ENCODE results near the gene SPIB.

SPIB gene

GRCh38 chr19:50431343-50432220 is 12.8 kb downstream of the SPIB start:
- TF ChIP-seq, protein P1, sequence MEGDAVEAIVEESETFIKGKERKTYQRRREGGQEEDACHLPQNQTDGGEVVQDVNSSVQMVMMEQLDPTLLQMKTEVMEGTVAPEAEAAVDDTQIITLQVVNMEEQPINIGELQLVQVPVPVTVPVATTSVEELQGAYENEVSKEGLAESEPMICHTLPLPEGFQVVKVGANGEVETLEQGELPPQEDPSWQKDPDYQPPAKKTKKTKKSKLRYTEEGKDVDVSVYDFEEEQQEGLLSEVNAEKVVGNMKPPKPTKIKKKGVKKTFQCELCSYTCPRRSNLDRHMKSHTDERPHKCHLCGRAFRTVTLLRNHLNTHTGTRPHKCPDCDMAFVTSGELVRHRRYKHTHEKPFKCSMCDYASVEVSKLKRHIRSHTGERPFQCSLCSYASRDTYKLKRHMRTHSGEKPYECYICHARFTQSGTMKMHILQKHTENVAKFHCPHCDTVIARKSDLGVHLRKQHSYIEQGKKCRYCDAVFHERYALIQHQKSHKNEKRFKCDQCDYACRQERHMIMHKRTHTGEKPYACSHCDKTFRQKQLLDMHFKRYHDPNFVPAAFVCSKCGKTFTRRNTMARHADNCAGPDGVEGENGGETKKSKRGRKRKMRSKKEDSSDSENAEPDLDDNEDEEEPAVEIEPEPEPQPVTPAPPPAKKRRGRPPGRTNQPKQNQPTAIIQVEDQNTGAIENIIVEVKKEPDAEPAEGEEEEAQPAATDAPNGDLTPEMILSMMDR (IDR thresholded peaks at IDR 0.05; ENCODE audit: low read depth, low read length): no peak

DNA sequence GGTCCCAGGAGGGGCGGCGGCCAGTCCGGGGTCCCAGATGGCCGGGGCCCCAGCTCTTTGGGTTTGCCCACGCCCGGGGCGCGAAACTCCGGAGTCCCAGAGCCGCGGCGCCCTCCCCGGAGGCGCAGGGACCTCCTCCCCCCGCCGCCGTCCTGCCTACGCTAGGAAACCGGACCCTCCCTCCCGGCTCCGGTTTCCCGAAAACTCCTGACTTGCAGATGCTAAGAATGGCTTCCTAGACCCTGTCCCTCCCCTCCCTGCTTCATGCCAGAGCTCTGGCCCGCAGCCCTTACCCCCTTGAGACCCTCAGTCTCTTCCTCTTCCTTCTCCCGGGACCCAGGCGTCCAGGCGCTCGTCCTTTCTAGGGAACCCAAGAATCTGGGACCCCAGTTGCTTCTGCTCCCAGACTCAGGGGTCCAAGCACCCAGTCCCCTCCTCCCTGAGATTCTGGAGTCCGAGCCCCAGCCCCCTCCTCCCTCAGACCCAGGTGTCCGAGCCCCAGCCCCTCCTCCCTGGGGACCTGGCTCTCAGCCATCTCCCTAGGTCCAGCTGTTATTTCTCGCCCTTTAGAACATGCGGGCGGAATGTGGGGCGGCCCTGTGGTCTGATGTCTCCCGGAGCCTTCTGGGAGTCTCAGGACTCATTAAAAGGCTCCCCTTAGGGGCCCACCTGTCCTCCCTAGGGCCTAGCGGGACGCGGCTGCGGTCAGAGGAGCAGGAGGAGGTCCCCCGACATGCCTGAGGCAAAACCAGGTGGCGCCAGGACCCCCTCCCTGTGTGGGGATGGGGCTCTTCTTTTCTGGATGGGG is 13.7 kb downstream of the SPIB start, which contains the start of gene MYBPC2:
MYBPC2 (plus strand) TSS at position 672 of the 808 bp plus-strand sequence; CDS start at position 734, 62 bp downstream.
- TF ChIP-seq, protein P1 (IDR thresholded peaks at IDR 0.05; ENCODE audit: low read depth, low read length): no peak
- no peak for DNase-seq
- no peaks in the 10 kb centered on the region for H3K9me3 ChIP-seq (ENCODE audit: severe bottlenecking)
- H3K36me3 ChIP-seq: no peaks in the 10 kb centered on the region
- H3K27me3 ChIP-seq (ENCODE audit: insufficient read depth, low read depth, severe bottlenecking): peaks cover 2% of the 10 kb centered on the region
- H3K27ac ChIP-seq: peak within 1 kb of the TSS; percentile 65
- peak within 1 kb of the TSS; percentile 62 for H3K4me3 ChIP-seq (ENCODE audit: low read depth, low read length)

More at GRCh38 chr19:50431343-50432220, 12.8 kb downstream of the SPIB start:
- Histone ChIP-seq H3K9me3 (ENCODE audit: severe bottlenecking) (no peaks in the 10 kb centered on the region), H3K27ac (peak overlapping the region; percentile 65), H3K4me3 (ENCODE audit: low read depth, low read length) (peak overlapping the region; percentile 62), H3K36me3 (no peaks in the 10 kb centered on the region), H3K27me3 (ENCODE audit: insufficient read depth, low read depth, severe bottlenecking) (no peaks in the 10 kb centered on the region)
- peak; percentile 84 for DNase-seq

- Histone ChIP-seq H3K27ac (no peak overlapping the region), H3K36me3 (no peaks in the 10 kb centered on the region), H3K27me3 (ENCODE audit: insufficient read depth, low read depth, severe bottlenecking) (peaks cover 3% of the 10 kb centered on the region), H3K9me3 (ENCODE audit: severe bottlenecking) (no peaks in the 10 kb centered on the region), H3K4me3 (ENCODE audit: low read depth, low read length) (no peak overlapping the region)
- DNase-seq: no peak
- TF ChIP-seq, protein P1 (IDR thresholded peaks at IDR 0.05; ENCODE audit: low read depth, low read length): no peak
Measured at GRCh38 chr19:50433201-50434180, 14.8 kb downstream of the SPIB start.

- DNase-seq: no peak
- Histone ChIP-seq H3K4me3 (ENCODE audit: low read depth, low read length) (no peak overlapping the region), H3K27me3 (ENCODE audit: insufficient read depth, low read depth, severe bottlenecking) (peaks cover 6% of the 10 kb centered on the region), H3K9me3 (ENCODE audit: severe bottlenecking) (no peaks in the 10 kb centered on the region), H3K27ac (no peak overlapping the region), H3K36me3 (no peaks in the 10 kb centered on the region)
- TF ChIP-seq, protein P1 (IDR thresholded peaks at IDR 0.05; ENCODE audit: low read depth, low read length): no peak
Measured at GRCh38 chr19:50434525-50434924, 15.8 kb downstream of the SPIB start.

DNA sequence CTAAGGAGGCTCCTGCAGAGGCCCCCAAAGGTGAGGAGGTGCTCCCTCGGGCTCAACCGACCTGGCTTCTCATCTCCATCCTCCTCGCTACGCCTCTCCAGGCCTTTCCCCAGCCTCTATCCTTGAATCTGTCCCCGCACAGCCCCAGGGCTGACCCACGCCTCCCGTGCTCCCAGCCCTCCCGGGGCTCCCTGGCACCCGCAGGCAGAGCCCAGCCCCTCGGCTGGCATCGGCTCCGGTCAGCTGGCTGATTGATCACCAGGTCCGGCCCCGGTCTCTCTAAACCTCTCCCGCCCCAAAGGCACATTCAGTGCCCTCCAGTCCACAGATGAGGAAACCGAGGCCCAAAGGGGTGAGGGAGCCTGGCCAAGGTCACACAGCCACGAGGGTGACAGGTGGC is 16.5 kb downstream of the SPIB start:
- DNase-seq: no peak
- Histone ChIP-seq H3K4me3 (ENCODE audit: low read depth, low read length) (no peak overlapping the region), H3K27me3 (ENCODE audit: insufficient read depth, low read depth, severe bottlenecking) (peaks cover 9% of the 10 kb centered on the region), H3K36me3 (no peaks in the 10 kb centered on the region), H3K9me3 (ENCODE audit: severe bottlenecking) (no peaks in the 10 kb centered on the region), H3K27ac (no peak overlapping the region)
- TF ChIP-seq, protein P1 (IDR thresholded peaks at IDR 0.05; ENCODE audit: low read depth, low read length): no peak
